GM10266 (cell line): ENCODE measurements around the gene PPFIA2.

Experiments used
- DNase-seq: peaks from one replicate; pipeline ENCODE4 v3.0.0; 2012; ENCODE audit errors: extremely low spot score
- TF ChIP-seq, protein P1 (sequence below): IDR thresholded peaks from 2 replicates; pipeline ENCODE4 v1.5.1; 2012; ENCODE audit warnings: mild to moderate bottlenecking, low read depth; ENCODE audit not compliant: control insufficient read depth, insufficient read depth; ENCODE audit errors: missing control alignments

Gene PPFIA2

DNA sequence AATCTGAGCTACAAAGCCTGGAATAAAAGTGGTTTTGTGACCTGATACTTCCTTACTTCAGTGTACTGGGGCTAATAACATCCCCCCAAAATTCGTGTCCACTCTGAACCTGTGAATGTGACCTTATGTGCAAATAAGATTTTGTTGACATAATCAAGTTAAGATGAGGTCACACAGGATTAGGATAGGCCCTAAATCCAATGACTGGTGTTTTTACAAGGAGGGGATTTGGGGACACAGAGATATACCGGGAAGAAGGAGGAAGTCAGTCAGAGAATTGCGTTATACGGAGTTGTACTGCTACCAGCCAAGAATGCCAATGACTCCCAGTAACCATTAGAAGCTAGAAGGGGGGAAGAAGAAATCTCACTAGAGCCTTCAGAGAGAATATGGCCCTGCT is 381.4 kb downstream of the PPFIA2 start:
- TF ChIP-seq, protein P1, sequence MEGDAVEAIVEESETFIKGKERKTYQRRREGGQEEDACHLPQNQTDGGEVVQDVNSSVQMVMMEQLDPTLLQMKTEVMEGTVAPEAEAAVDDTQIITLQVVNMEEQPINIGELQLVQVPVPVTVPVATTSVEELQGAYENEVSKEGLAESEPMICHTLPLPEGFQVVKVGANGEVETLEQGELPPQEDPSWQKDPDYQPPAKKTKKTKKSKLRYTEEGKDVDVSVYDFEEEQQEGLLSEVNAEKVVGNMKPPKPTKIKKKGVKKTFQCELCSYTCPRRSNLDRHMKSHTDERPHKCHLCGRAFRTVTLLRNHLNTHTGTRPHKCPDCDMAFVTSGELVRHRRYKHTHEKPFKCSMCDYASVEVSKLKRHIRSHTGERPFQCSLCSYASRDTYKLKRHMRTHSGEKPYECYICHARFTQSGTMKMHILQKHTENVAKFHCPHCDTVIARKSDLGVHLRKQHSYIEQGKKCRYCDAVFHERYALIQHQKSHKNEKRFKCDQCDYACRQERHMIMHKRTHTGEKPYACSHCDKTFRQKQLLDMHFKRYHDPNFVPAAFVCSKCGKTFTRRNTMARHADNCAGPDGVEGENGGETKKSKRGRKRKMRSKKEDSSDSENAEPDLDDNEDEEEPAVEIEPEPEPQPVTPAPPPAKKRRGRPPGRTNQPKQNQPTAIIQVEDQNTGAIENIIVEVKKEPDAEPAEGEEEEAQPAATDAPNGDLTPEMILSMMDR: no peak
- DNase-seq: no peak

DNA sequence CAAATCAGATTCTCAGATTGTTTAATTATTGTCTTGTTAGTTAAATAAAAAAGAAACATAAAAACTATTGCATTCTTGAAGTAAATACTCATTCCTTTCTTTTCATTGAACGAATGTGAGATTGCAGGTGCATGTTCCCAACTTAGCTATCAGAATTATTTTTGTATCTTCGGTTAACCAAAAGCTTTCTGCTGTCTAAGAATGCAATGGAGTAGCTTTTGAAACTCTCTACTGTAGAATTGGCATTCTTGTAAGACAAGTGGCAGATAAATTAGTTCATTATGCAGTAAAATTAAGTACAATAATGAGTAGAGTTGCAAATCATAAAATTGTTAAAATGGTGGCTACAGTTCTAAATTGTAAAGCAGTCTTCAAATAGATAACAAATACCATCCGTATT is 383.2 kb downstream of the PPFIA2 start:
- TF ChIP-seq, protein P1: no peak
- no peak for DNase-seq

DNA sequence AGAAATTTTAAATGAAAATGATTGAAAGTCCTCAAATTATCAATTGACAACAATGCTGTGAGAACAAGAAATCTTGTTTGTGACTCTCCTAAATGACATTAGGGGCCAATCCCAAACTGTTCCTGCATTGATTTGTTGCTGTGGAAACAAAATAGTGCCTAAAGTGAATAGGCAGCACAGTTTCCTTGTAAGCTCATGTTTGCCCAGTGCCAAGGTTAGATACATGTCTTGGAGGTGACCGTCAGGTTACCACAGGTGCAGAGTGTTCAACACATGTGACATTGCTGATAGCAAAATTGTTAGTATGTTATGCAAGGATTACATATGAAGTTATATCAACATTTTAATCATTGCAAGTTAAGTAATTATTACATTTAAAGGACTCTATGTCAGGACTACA is 388.7 kb downstream of the PPFIA2 start:
- DNase-seq: no peak
- TF ChIP-seq, protein P1: no peak

DNA sequence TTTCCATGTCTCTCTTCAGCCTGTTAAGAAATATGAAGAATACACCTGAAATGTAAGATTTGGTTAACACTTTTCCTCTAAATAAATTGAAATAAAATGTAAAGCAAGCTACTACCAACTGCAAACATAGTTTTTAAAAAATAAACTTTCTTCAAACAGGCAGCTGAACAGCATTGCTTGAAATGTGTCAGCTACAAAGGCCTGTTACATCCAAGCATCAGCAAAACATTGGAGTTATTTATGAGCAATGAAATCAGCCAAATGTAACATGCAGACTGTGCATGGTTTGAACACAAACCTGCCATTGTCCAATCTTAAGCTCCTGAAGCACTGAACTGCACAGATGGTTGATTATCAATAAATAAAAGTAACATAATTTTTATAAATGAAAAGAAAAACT is 390.0 kb downstream of the PPFIA2 start:
- no peak for DNase-seq
- TF ChIP-seq, protein P1: no peak

DNA sequence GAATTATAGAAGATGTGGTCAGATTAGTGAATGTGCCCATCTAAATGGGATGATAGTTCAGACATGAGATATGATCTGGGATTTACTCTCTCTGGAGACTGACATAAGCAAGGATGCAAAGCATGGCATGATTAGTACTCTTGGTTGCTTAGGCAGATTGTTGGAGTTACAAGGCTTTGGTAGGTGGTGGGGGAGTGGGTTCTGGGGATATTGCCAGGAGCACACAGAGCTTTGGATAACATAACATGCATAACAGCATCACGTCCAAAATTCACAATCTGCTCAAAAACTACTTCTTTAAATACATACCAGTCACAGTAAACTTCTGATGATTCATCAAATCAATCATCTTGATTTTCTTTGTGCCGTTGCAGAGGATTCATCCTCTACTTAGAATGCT is 393.9 kb downstream of the PPFIA2 start:
- DNase-seq: no peak
- TF ChIP-seq, protein P1: no peak

DNA sequence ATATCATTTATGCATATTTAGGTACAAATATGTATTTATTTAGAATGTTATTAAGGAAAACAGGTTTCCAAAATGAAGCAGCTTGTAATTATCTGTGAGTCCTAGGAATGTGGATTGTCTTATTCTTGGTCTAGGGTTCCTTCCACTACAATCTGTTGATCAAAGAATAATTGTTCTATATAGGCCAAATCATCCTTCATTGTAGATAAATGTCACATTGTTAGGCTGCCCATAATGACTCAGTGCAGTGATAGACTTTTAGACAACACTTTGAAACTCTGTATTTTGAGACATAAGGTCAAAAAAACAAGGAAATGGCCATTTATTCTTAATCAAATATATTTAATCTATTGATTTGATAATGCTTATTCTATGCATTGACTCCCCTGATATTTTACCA is 398.2 kb downstream of the PPFIA2 start:
- DNase-seq: no peak
- TF ChIP-seq, protein P1: no peak

DNA sequence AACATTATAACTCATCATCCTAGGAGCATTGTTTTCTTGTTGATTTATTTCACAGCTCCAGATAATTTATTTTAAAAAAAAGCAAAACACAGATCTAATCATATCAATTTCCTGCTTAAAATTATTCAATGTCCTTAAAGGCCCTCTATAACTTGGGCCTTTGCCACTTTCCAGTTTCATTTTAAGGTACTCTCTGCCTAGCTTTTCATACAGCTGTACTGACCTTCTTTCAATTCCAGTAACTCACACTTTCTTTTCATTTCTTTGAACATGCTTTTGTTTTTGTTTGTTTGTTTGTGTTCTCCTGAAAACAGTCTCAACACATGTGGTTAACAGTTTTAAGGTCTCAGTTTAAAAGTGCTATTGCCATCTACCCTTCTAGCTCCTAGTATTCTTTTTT is 399.4 kb downstream of the PPFIA2 start:
- no peak for DNase-seq
- TF ChIP-seq, protein P1: no peak
